ENCODE results near the gene KIAA0319L. TPM values are rescaled to one million over a fixed set of nuclear protein-coding genes. Genes with fewer than 3 reads are reported as not detected.

The KIAA0319L gene
- total and polyA plus RNA-seq, 9 donors, result 18.2 to 78.3 (median 42.7) TPM

GRCh38 chr1:35511305-35511704 lies 45.9 kb downstream of the KIAA0319L start:
- no peaks in the 10 kb centered on the region for H3K27me3 ChIP-seq
- peaks cover 3% of the 10 kb centered on the region for H3K4me1 ChIP-seq (ENCODE audit: insufficient read depth)
- WGBS, 3 donors, result 95 to 98% (median 98%) methylated on average over 2 of the region's 2 CpGs
- no peaks in the 10 kb centered on the region for H3K9me3 ChIP-seq
- H3K36me3 ChIP-seq, result no peaks in the 10 kb centered on the region
- no peak for DNase-seq
- H3K4me3 ChIP-seq, result no peak overlapping the region
- H3K27ac ChIP-seq, result no peak overlapping the region
- TF ChIP-seq, protein P1, sequence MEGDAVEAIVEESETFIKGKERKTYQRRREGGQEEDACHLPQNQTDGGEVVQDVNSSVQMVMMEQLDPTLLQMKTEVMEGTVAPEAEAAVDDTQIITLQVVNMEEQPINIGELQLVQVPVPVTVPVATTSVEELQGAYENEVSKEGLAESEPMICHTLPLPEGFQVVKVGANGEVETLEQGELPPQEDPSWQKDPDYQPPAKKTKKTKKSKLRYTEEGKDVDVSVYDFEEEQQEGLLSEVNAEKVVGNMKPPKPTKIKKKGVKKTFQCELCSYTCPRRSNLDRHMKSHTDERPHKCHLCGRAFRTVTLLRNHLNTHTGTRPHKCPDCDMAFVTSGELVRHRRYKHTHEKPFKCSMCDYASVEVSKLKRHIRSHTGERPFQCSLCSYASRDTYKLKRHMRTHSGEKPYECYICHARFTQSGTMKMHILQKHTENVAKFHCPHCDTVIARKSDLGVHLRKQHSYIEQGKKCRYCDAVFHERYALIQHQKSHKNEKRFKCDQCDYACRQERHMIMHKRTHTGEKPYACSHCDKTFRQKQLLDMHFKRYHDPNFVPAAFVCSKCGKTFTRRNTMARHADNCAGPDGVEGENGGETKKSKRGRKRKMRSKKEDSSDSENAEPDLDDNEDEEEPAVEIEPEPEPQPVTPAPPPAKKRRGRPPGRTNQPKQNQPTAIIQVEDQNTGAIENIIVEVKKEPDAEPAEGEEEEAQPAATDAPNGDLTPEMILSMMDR (IDR thresholded peaks at IDR 0.05), result no peak
- TF ChIP-seq POLR2A (IDR thresholded peaks at IDR 0.05) (no peak), EP300 (IDR thresholded peaks at IDR 0.05) (no peak)
- intact Hi-C loops (cut with DNase I), result no loop called here

- Histone ChIP-seq H3K27ac (no peak overlapping the region), H3K4me1 (ENCODE audit: insufficient read depth) (peaks cover 3% of the 10 kb centered on the region), H3K27me3 (no peaks in the 10 kb centered on the region), H3K36me3 (no peaks in the 10 kb centered on the region), H3K9me3 (no peaks in the 10 kb centered on the region), H3K4me3 (no peak overlapping the region)
- TF ChIP-seq POLR2A (IDR thresholded peaks at IDR 0.05) (no peak), EP300 (IDR thresholded peaks at IDR 0.05) (no peak)
- TF ChIP-seq, protein P1 (IDR thresholded peaks at IDR 0.05), result no peak
- DNase-seq, result no peak
- intact Hi-C loops (cut with DNase I), result no loop called here
- WGBS, 3 donors, result 91 to 95% (median 94%) methylated on average over 3 of the region's 3 CpGs
Observed at GRCh38 chr1:35509558-35509957, 47.6 kb downstream of the KIAA0319L start.

DNA sequence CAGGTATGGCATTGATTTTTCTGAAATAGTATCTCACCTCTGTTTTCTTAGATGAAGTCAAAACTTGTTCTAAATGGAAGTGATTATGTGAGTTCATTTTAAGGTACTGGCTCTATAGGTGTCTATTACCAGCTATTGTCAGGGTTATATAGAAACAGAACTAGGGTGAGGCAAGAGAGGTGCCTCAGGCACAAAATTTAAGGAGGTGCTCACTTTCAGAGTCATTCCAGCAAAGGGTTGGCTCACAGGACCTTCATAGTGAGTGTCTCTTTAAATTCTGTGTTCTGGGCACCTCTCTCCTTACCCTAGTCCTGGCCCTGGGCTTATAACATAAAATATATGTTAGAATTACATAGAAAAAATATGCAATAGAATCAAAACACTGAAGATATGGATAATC lies 49.3 kb downstream of the KIAA0319L start:
- DNase-seq, result no peak
- intact Hi-C loops (cut with DNase I), result no loop called here

GRCh38 chr1:35506960-35507912 lies 50.0 kb downstream of the KIAA0319L start:
- TF ChIP-seq POLR2A (IDR thresholded peaks at IDR 0.05) (no peak), EP300 (IDR thresholded peaks at IDR 0.05) (no peak)
- TF ChIP-seq, protein P1 (IDR thresholded peaks at IDR 0.05), result no peak
- intact Hi-C loops (cut with DNase I), result no loop called here
- Histone ChIP-seq H3K36me3 (no peaks in the 10 kb centered on the region), H3K27me3 (no peaks in the 10 kb centered on the region), H3K9me3 (no peaks in the 10 kb centered on the region), H3K4me3 (no peak overlapping the region), H3K4me1 (ENCODE audit: insufficient read depth) (peaks cover 3% of the 10 kb centered on the region), H3K27ac (no peak overlapping the region)
- no peak for DNase-seq
- 76 to 82% (median 81%) methylated on average over 3 of the region's 3 CpGs for whole genome bisulfite sequencing, 3 donors

More for the DNA sequence above, 49.3 kb downstream of the KIAA0319L start:
- H3K4me1 ChIP-seq (ENCODE audit: insufficient read depth), result peaks cover 3% of the 10 kb centered on the region
- no peak overlapping the region for H3K4me3 ChIP-seq
- H3K27me3 ChIP-seq, result no peaks in the 10 kb centered on the region
- no peak overlapping the region for H3K27ac ChIP-seq
- TF ChIP-seq, protein P1 (IDR thresholded peaks at IDR 0.05), result no peak
- no peak for TF ChIP-seq POLR2A (IDR thresholded peaks at IDR 0.05)
- no peak for TF ChIP-seq EP300 (IDR thresholded peaks at IDR 0.05)
- no peaks in the 10 kb centered on the region for H3K9me3 ChIP-seq
- no peaks in the 10 kb centered on the region for H3K36me3 ChIP-seq
